ENCODE measurements around the gene TSEN34.

- no peak for TF ChIP-seq CTCF (IDR thresholded peaks at IDR 0.05)
- no peak for TF ChIP-seq POLR2A (IDR thresholded peaks at IDR 0.05)
Measured at GRCh38 chr19:54153731-54154326, 37.3 kb upstream of the TSEN34 start.
